Measurements from ENCODE around the gene DNAJB1.
"Not testable (repeated sequence)": the region's sequence is repeated elsewhere in the genome, so short reads cannot be mapped to it uniquely, and the experiment has no call there.

DNAJB1 gene

GRCh38 chr19:14561249-14561648, 43.1 kb upstream of the DNAJB1 start:
- Histone ChIP-seq H3K27ac (ENCODE audit: low read length) (no peak overlapping the region), H3K27me3 (ENCODE audit: insufficient read depth, low read length) (no peaks in the 10 kb centered on the region), H3K9me3 (ENCODE audit: insufficient read depth, low read depth, low read length) (no peaks in the 10 kb centered on the region), H3K4me1 (ENCODE audit: insufficient read depth, low read length) (peaks cover 11% of the 10 kb centered on the region), H3K36me3 (ENCODE audit: insufficient read depth, low read depth, low read length) (no peaks in the 10 kb centered on the region; the same call in 1 of the 2 replicates), H3K9ac (ENCODE audit: low read depth, low read length) (no peak overlapping the region), H3K4me3 (ENCODE audit: low read length) (no peak overlapping the region)

- no peaks in the 10 kb centered on the region for H3K27me3 ChIP-seq (ENCODE audit: insufficient read depth, low read length)
- H3K4me1 ChIP-seq (ENCODE audit: insufficient read depth, low read length) = peaks cover 11% of the 10 kb centered on the region
- H3K36me3 ChIP-seq (ENCODE audit: insufficient read depth, low read depth, low read length) = no peaks in the 10 kb centered on the region; the same call in 1 of the 2 replicates
- no peaks in the 10 kb centered on the region for H3K9me3 ChIP-seq (ENCODE audit: insufficient read depth, low read depth, low read length)
- H3K27ac ChIP-seq (ENCODE audit: low read length) = peak overlapping the region; percentile 56
- H3K4me3 ChIP-seq (ENCODE audit: low read length) = no peak overlapping the region
- H3K9ac ChIP-seq (ENCODE audit: low read depth, low read length) = no peak overlapping the region; the same call in 1 of the 2 replicates
These were observed 42.5 kb upstream of the DNAJB1 start for GRCh38 chr19:14560776-14561108.

- Histone ChIP-seq H3K4me1 (ENCODE audit: insufficient read depth, low read length) (peaks cover 11% of the 10 kb centered on the region), H3K27me3 (ENCODE audit: insufficient read depth, low read length) (no peaks in the 10 kb centered on the region), H3K9me3 (ENCODE audit: insufficient read depth, low read depth, low read length) (no peaks in the 10 kb centered on the region), H3K9ac (ENCODE audit: low read depth, low read length) (no peak overlapping the region; the same call in 1 of the 2 replicates), H3K4me3 (ENCODE audit: low read length) (no peak overlapping the region), H3K27ac (ENCODE audit: low read length) (peak overlapping the region; percentile 56), H3K36me3 (ENCODE audit: insufficient read depth, low read depth, low read length) (no peaks in the 10 kb centered on the region; the same call in 1 of the 2 replicates)
These were observed 41.9 kb upstream of the DNAJB1 start for GRCh38 chr19:14559916-14560775.

- no peaks in the 10 kb centered on the region for H3K27me3 ChIP-seq (ENCODE audit: insufficient read depth, low read length)
- H3K9ac ChIP-seq (ENCODE audit: low read depth, low read length) = no peak overlapping the region
- no peak overlapping the region for H3K27ac ChIP-seq (ENCODE audit: low read length)
- H3K4me1 ChIP-seq (ENCODE audit: insufficient read depth, low read length) = peaks cover 11% of the 10 kb centered on the region
- no peak overlapping the region for H3K4me3 ChIP-seq (ENCODE audit: low read length)
- H3K9me3 ChIP-seq (ENCODE audit: insufficient read depth, low read depth, low read length) = no peaks in the 10 kb centered on the region
- H3K36me3 ChIP-seq (ENCODE audit: insufficient read depth, low read depth, low read length) = no peaks in the 10 kb centered on the region
These were observed 40.3 kb upstream of the DNAJB1 start for GRCh38 chr19:14558370-14559066.

- Histone ChIP-seq H3K4me1 (ENCODE audit: insufficient read depth, low read length) (peaks cover 3% of the 10 kb centered on the region), H3K36me3 (ENCODE audit: insufficient read depth, low read depth, low read length) (no peaks in the 10 kb centered on the region), H3K9ac (ENCODE audit: low read depth, low read length) (no peak overlapping the region), H3K27me3 (ENCODE audit: insufficient read depth, low read length) (no peaks in the 10 kb centered on the region), H3K4me3 (ENCODE audit: low read length) (no peak overlapping the region), H3K9me3 (ENCODE audit: insufficient read depth, low read depth, low read length) (no peaks in the 10 kb centered on the region), H3K27ac (ENCODE audit: low read length) (no peak overlapping the region)
These were observed 38.5 kb upstream of the DNAJB1 start for GRCh38 chr19:14556662-14557188.

GRCh38 chr19:14555918-14556661, 37.9 kb upstream of the DNAJB1 start:
- Histone ChIP-seq H3K9ac (ENCODE audit: low read depth, low read length) (no peak overlapping the region), H3K36me3 (ENCODE audit: insufficient read depth, low read depth, low read length) (no peaks in the 10 kb centered on the region), H3K27ac (ENCODE audit: low read length) (no peak overlapping the region), H3K9me3 (ENCODE audit: insufficient read depth, low read depth, low read length) (no peaks in the 10 kb centered on the region), H3K27me3 (ENCODE audit: insufficient read depth, low read length) (no peaks in the 10 kb centered on the region), H3K4me3 (ENCODE audit: low read length) (no peak overlapping the region), H3K4me1 (ENCODE audit: insufficient read depth, low read length) (no peaks in the 10 kb centered on the region; the same call in none of the 2 replicates)

- Histone ChIP-seq H3K4me1 (ENCODE audit: insufficient read depth, low read length) (no peaks in the 10 kb centered on the region; the same call in 1 of the 2 replicates), H3K9ac (ENCODE audit: low read depth, low read length) (no peak overlapping the region), H3K27ac (ENCODE audit: low read length) (no peak overlapping the region), H3K27me3 (ENCODE audit: insufficient read depth, low read length) (no peaks in the 10 kb centered on the region), H3K9me3 (ENCODE audit: insufficient read depth, low read depth, low read length) (no peaks in the 10 kb centered on the region), H3K4me3 (ENCODE audit: low read length) (no peak overlapping the region), H3K36me3 (ENCODE audit: insufficient read depth, low read depth, low read length) (no peaks in the 10 kb centered on the region)
These were observed 36.2 kb upstream of the DNAJB1 start for GRCh38 chr19:14554382-14554812.

- Histone ChIP-seq H3K27me3 (ENCODE audit: insufficient read depth, low read length) (no peaks in the 10 kb centered on the region), H3K9me3 (ENCODE audit: insufficient read depth, low read depth, low read length) (no peaks in the 10 kb centered on the region), H3K4me3 (ENCODE audit: low read length) (no peak overlapping the region), H3K4me1 (ENCODE audit: insufficient read depth, low read length) (no peaks in the 10 kb centered on the region; the same call in 1 of the 2 replicates), H3K27ac (ENCODE audit: low read length) (no peak overlapping the region), H3K9ac (ENCODE audit: low read depth, low read length) (no peak overlapping the region), H3K36me3 (ENCODE audit: insufficient read depth, low read depth, low read length) (no peaks in the 10 kb centered on the region)
These were observed 35.7 kb upstream of the DNAJB1 start for GRCh38 chr19:14553939-14554243.

GRCh38 chr19:14553042-14553938, 35.1 kb upstream of the DNAJB1 start:
- Histone ChIP-seq H3K36me3 (ENCODE audit: insufficient read depth, low read depth, low read length) (no peaks in the 10 kb centered on the region), H3K4me1 (ENCODE audit: insufficient read depth, low read length) (no peaks in the 10 kb centered on the region; the same call in 1 of the 2 replicates), H3K27ac (ENCODE audit: low read length) (no peak overlapping the region), H3K9me3 (ENCODE audit: insufficient read depth, low read depth, low read length) (no peaks in the 10 kb centered on the region), H3K27me3 (ENCODE audit: insufficient read depth, low read length) (no peaks in the 10 kb centered on the region), H3K9ac (ENCODE audit: low read depth, low read length) (no peak overlapping the region), H3K4me3 (ENCODE audit: low read length) (no peak overlapping the region)

- not testable (repeated sequence) for H3K9ac ChIP-seq (ENCODE audit: low read depth, low read length)
These were observed 33.8 kb upstream of the DNAJB1 start for GRCh38 chr19:14552006-14552360.

More at GRCh38 chr19:14552006-14552360, 33.8 kb upstream of the DNAJB1 start:
- not testable (repeated sequence) for H3K4me3 ChIP-seq (ENCODE audit: low read length); H3K4me1 ChIP-seq (ENCODE audit: insufficient read depth, low read length); H3K36me3 ChIP-seq (ENCODE audit: insufficient read depth, low read depth, low read length); H3K27me3 ChIP-seq (ENCODE audit: insufficient read depth, low read length); H3K27ac ChIP-seq (ENCODE audit: low read length); H3K9me3 ChIP-seq (ENCODE audit: insufficient read depth, low read depth, low read length)
